ENCODE results near the gene CAPN15.

GRCh38 chr16:558298-559020 is 30.9 kb downstream of the CAPN15 start:
- no peak for TF ChIP-seq CTCF (IDR thresholded peaks at IDR 0.05)
- TF ChIP-seq POLR2A (IDR thresholded peaks at IDR 0.05), result no peak
- no peak for TF ChIP-seq POLR2AphosphoS5 (IDR thresholded peaks at IDR 0.05)
- TF ChIP-seq EP300 (IDR thresholded peaks at IDR 0.05), result no peak
